Left ventricle myocardium superior (tissue), 1 donor: Measurements from ENCODE around the gene CDR2. TPM values are rescaled to one million over a fixed set of nuclear protein-coding genes. Genes with fewer than 3 reads are reported as not detected.
"Not testable (repeated sequence)": the region's sequence is repeated elsewhere in the genome, so short reads cannot be mapped to it uniquely, and the experiment has no call there.

Source experiments
- ATAC-seq: fragments of 200-7000 bp; cut with Tn5 transposase; one replicate; pipeline ENCODE4 v1.9.1; 2020; ENCODE audit warnings: mild to moderate bottlenecking, moderate library complexity
- DNase-seq: peaks from one replicate; pipeline ENCODE4 v3.0.0-alpha.2; 2020
- intact Hi-C: fragments of 100-400 bp; cut with micrococcal nuclease; formaldehyde crosslinking; loops from one replicate; pipeline ENCODE4 v1.11.0; 2022
- total RNA-seq: library from RNA; stranded (reverse); fragmentation: NEBNext Ultra II Directional; extraction: Animal tissue kit (Norgen Biotek cat#: 25700); gene quantifications from one replicate; pipeline ENCODE4 v1.2.1, GENCODE V29; 2021
- donor health status: DM: no; HTN: yes; CAD: no; lungs with severe emphysema.

CDR2 gene
- total RNA-seq, 1 donor from 2014 or later, result 5.3 TPM

DNA sequence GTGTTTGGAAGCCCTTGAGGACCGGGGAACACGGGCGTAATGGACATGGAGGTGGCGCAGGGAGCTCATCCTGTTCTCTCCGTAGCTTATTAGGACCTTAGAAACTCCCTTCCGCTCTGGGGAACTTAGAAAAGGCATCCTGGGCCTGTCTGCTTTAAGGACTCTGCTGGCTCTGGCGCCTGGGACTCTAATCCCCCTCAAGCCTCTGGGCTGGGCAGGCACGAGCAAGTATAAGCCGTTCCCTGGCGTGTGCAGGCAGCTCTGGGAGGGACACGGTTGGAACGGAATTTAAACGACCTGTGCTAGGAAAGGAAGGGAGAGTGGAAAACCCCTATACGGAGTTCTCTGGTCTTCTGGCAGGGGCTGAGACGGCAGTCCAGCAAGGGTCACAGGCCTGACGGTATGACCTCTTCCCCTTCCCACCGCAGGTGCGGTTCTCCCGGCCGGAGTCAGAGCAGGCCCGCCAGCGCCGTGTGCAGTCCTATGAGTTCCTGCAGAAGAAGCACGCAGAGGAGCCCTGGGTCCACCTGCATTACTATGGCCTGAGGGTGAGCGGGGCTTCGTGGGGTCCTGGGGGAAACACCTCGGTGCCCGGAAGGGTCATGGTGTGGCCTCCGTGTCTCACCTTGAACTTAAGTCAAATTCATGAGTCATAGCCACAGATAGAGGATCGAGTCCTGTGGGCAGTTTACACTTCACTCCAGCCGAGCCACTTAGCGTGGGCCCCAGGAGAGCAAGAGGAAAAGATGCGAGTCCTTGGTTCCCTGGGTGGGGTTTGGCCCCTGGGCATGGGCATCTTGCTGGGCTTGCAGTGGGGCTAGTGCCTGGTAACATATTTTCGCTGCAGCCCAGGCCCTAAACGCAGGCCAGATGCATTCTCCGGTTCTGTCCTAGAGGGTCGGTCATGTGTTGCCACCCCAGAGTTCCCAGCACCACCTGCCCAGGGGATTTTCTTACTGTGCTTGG is 59.5 kb downstream of the CDR2 start:
- DNase-seq, result no peak
- intact Hi-C loops, result no loop called here
- ATAC-seq, result no peak

- intact Hi-C loops, result no loop called here
- DNase-seq, result no peak
- ATAC-seq, result no peak
Observed at GRCh38 chr16:22313876-22314470, 60.4 kb downstream of the CDR2 start.

- DNase-seq (no peak), ATAC-seq (no peak)
- intact Hi-C loops, result no loop called here
Observed at GRCh38 chr16:22312897-22313781, 61.3 kb downstream of the CDR2 start.

GRCh38 chr16:22311520-22311919 is 62.9 kb downstream of the CDR2 start:
- ATAC-seq, result no peak
- no peak for DNase-seq
- intact Hi-C loops, result no loop called here

GRCh38 chr16:22308824-22309520 is 65.4 kb downstream of the CDR2 start:
- ATAC-seq, result no peak
- intact Hi-C loops, result no loop called here
- no peak for DNase-seq

- intact Hi-C loops, result no loop called here
- DNase-seq (no peak), ATAC-seq (no peak)
Observed at GRCh38 chr16:22307838-22308237, 66.6 kb downstream of the CDR2 start.

GRCh38 chr16:22306788-22307187 is 67.6 kb downstream of the CDR2 start:
- DNase-seq, result no peak
- no peak for ATAC-seq
- intact Hi-C loops, result no loop called here

DNA sequence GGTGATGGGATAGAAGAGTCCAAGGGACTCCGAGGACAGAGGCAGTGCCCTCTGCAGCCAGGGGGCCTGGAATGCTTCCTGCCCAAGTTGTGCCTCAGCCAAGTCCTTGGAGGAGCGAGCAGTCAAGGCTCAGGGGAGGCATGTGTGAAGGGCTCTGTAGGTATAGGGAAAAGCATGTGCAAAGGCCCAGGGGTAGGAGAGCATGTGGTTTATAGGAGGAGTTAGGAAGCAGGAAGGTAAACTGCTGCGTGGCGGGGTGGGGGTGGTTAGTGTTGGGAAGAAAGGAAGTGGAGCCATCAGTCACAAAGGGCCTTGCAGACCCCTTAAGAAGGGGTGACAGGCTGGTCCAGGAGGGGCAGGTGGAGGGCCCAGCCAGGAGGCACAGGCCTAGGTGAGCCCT is 70.0 kb downstream of the CDR2 start:
- no peak for ATAC-seq
- intact Hi-C loops, result no loop called here
- DNase-seq, result no peak

DNA sequence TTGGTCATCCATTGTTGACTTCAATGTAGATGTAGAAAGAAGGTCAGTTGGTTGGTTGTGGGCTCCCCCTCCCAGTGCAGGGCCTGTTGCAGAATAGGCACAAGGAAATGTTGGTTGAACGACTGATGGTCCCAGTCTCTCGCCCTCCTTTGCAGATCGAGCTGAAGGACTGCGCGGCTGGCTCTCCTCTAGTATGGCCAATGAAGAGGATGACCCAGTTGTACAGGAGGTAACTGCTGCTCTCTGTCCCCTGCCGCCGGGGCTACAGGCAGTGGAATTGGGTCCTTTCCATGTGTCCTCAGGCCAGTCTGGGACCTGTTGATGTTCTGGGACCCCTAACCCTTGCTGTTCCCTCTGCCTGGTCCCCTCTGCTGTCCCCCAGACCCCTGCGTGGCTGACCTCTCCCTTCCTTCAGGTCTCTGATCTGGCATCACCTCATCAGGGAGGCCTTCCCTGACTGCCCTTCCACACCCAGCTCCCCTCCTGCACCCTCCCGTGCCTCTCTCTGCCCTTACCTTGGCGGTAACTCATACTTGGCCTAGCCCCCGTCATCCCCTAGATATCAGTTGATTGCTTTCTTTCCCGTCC is 71.5 kb downstream of the CDR2 start:
- ATAC-seq (no peak), DNase-seq (no peak)
- intact Hi-C loops, result no loop called here

DNA sequence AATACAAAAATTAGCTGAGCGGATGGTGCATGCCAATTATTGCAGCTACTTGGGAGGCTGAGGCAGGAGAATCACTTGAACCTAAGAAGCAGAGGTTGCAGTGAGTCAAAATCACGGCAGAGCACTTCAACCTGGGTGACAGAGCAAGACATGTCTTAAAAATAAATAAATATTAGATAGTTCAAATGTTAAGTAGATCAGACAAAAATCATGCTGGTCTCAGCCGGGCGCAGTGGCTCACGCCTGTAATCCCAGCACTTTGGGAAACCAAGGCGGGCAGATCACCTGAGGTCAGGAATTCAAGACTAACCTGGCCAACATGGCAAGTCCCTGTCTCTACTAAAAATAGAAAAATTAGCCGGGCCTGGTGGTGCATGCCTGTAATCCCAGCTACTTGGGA is 73.0 kb downstream of the CDR2 start:
- ATAC-seq, intact Hi-C loops, DNase-seq: not testable (repeated sequence)

- intact Hi-C loops, result no loop called here
- DNase-seq (peak; percentile 80), ATAC-seq (peak; percentile 20)
Observed at GRCh38 chr16:22300427-22301071, 73.9 kb downstream of the CDR2 start.

DNA sequence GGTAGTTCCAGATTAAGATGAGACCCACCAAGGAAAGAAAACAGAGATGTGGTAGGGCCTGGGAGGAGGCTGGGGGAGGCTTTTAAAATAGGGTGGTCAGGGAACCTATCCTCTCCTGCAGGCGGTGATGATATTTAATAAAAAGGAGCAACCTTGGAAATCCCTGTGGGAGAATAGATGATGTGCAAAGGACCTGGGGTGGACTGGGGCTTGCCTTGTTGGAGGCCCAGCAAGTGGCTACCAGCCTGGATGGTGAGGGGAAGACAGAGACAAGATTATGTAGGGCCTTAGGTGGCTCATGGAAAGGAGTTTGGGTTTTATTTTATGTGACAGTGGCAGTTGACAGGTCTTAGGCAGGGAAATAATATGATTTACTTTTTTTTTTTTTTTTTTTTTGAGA is 75.4 kb downstream of the CDR2 start:
- no peak for DNase-seq
- intact Hi-C loops, result loop anchor here (5.0 to 10.0 kb wide), 3 partner anchors 64 to 294 kb away; partner anchors contain the start of genes MOSMO and PDZD9

DNA sequence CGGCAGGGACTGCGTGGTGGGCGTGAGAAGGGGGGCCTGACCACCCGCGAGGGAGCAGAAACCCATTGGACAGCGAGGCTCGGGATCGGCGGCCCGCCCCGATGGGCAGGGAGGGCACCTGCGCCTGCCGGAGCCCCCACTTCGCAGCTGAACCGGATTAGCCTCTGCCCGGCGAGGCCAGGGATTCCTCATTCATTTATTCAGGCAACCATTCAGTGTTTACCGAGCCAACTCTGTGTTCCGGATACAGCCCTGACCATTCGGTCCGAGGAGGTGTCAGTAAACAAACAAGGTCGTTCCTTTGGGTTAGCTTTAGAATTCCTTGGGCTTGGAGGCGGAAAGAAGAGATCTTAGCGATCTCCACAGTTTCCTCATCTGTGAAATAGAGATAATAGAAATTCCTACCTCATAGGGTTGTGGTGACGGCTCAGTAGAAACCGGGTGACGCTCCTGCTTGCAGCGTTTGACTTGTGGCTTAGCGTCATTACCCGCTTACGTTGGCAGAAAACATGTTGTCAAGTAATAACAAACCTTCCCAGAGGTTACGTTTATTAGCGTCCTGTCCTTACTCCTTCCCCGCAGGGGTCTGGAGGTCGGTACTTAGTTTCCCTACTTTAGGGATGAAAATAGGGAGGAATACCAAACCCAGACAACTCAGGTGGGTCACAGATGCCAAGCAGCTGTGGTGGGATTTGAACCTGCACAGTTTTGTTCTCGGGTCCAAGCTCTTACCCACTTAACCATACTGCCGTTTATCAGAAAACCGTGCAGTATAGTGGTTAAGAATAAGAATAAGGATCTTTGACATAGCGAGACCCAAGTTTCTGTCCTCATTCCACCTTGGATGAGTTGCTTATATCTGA is 76.3 kb downstream of the CDR2 start:
- ATAC-seq (peak; percentile 54), DNase-seq (peak; percentile 62)

More for the DNA sequence above, 75.4 kb downstream of the CDR2 start:
- ATAC-seq, result no peak

GRCh38 chr16:22297114-22297870 is 77.1 kb downstream of the CDR2 start, which contains the start of gene POLR3E:
Gene POLR3E (plus strand): TSS chr16:22297409. CDS start chr16:22302969, 5,560 bp downstream.
- DNase-seq (peak; percentile 100), ATAC-seq (peak; percentile 96)
- intact Hi-C loops, result loop anchor here (5.0 to 10.0 kb wide), 3 partner anchors 62 to 292 kb away; partner anchors contain the start of genes MOSMO and PDZD9

More for the DNA sequence above, 76.3 kb downstream of the CDR2 start:
- intact Hi-C loops, result loop anchor here (5.0 to 10.0 kb wide), 3 partner anchors 63 to 293 kb away; partner anchors contain the start of genes MOSMO and PDZD9

GRCh38 chr16:22296225-22297113 is 78.0 kb downstream of the CDR2 start:
- no peak for DNase-seq
- no peak for ATAC-seq
- intact Hi-C loops, result loop anchor here (5.0 to 10.0 kb wide), 3 partner anchors 62 to 292 kb away; partner anchors contain the start of genes MOSMO and PDZD9
